Measurements from ENCODE around the gene ARRDC5. TPM values are rescaled to one million over a fixed set of nuclear protein-coding genes. Genes with fewer than 3 reads are reported as not detected.

The ARRDC5 gene
- total and polyA plus RNA-seq, 2 of the 13 experiments (the other 11 are each of a cell fraction or from before 2014, with no cell fraction given), result not detected

GRCh38 chr19:4866595-4867424, 35.9 kb downstream of the ARRDC5 start (continued):
- TF ChIP-seq, protein P1, sequence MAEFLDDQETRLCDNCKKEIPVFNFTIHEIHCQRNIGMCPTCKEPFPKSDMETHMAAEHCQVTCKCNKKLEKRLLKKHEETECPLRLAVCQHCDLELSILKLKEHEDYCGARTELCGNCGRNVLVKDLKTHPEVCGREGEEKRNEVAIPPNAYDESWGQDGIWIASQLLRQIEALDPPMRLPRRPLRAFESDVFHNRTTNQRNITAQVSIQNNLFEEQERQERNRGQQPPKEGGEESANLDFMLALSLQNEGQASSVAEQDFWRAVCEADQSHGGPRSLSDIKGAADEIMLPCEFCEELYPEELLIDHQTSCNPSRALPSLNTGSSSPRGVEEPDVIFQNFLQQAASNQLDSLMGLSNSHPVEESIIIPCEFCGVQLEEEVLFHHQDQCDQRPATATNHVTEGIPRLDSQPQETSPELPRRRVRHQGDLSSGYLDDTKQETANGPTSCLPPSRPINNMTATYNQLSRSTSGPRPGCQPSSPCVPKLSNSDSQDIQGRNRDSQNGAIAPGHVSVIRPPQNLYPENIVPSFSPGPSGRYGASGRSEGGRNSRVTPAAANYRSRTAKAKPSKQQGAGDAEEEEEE (CRISPR knock-in tag; IDR thresholded peaks at IDR 0.05; ENCODE audit: borderline replicate concordance), result no peak
- TF ChIP-seq CENPT (CRISPR knock-in tag; IDR thresholded peaks at IDR 0.05; ENCODE audit: low read depth), result no peak
- 0 out of 2 replicates have a peak, but pooled peaks have one; percentile 17 for TF ChIP-seq ZSCAN29 (CRISPR knock-in tag; conservative IDR thresholded peaks at IDR 0.05)
- 0 out of 2 replicates have a peak, but pooled peaks have one; percentile 33 for TF ChIP-seq NR1H2 (CRISPR knock-in tag; IDR thresholded peaks at IDR 0.05; ENCODE audit: borderline replicate concordance, low read depth)
- TF ChIP-seq, protein P2, sequence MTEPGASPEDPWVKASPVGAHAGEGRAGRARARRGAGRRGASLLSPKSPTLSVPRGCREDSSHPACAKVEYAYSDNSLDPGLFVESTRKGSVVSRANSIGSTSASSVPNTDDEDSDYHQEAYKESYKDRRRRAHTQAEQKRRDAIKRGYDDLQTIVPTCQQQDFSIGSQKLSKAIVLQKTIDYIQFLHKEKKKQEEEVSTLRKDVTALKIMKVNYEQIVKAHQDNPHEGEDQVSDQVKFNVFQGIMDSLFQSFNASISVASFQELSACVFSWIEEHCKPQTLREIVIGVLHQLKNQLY (CRISPR knock-in tag; IDR thresholded peaks at IDR 0.05), result no peak
- TF ChIP-seq ZBTB42 (CRISPR knock-in tag; IDR thresholded peaks at IDR 0.05), result no peak
- no peak for TF ChIP-seq MZF1 (CRISPR knock-in tag; IDR thresholded peaks at IDR 0.05; ENCODE audit: borderline replicate concordance)
- TF ChIP-seq ZNF530 (CRISPR knock-in tag; IDR thresholded peaks at IDR 0.05; ENCODE audit: low read depth), result no peak
- TF ChIP-seq ATM (IDR thresholded peaks at IDR 0.05; ENCODE audit: borderline replicate concordance), result no peak
- TF ChIP-seq MXI1 (IDR thresholded peaks at IDR 0.05; ENCODE audit: borderline replicate concordance, low read depth, low read length), result 0 out of 3 replicates have a peak, but pooled peaks have one; percentile 9
- TF ChIP-seq HOXD1 (CRISPR knock-in tag; IDR thresholded peaks at IDR 0.05), result no peak
- no peak for TF ChIP-seq ZNF317 (CRISPR knock-in tag; IDR thresholded peaks at IDR 0.05)
- TF ChIP-seq, protein P3, sequence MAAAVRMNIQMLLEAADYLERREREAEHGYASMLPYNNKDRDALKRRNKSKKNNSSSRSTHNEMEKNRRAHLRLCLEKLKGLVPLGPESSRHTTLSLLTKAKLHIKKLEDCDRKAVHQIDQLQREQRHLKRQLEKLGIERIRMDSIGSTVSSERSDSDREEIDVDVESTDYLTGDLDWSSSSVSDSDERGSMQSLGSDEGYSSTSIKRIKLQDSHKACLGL (CRISPR knock-in tag; IDR thresholded peaks at IDR 0.05), result no peak
- no peak for TF ChIP-seq BATF2 (CRISPR knock-in tag; IDR thresholded peaks at IDR 0.05)
- no peak for TF ChIP-seq XBP1 (CRISPR knock-in tag; IDR thresholded peaks at IDR 0.05)
- no peak for TF ChIP-seq RAD21 (CRISPR knock-in tag; IDR thresholded peaks at IDR 0.05)
- TF ChIP-seq ZNF34 (CRISPR knock-in tag; IDR thresholded peaks at IDR 0.05; ENCODE audit: borderline replicate concordance), result no peak
- no peak; the same call in 1 of the 2 replicates for TF ChIP-seq ZSCAN25 (CRISPR knock-in tag; IDR thresholded peaks at IDR 0.05)
- TF ChIP-seq GMEB2 (CRISPR knock-in tag; IDR thresholded peaks at IDR 0.05; ENCODE audit: low read depth), result no peak
- no peak for TF ChIP-seq ZNF3 (CRISPR knock-in tag; IDR thresholded peaks at IDR 0.05)
